ENCODE data around the gene IGFL2. TPM values are rescaled to one million over a fixed set of nuclear protein-coding genes. Genes with fewer than 3 reads are reported as not detected.
"Not testable (repeated sequence)": the region's sequence is repeated elsewhere in the genome, so short reads cannot be mapped to it uniquely, and the experiment has no call there.

Gene IGFL2
- total and polyA plus RNA-seq, 2 of the 4 experiments (the other 2 are of a cell fraction) = not detected

DNA sequence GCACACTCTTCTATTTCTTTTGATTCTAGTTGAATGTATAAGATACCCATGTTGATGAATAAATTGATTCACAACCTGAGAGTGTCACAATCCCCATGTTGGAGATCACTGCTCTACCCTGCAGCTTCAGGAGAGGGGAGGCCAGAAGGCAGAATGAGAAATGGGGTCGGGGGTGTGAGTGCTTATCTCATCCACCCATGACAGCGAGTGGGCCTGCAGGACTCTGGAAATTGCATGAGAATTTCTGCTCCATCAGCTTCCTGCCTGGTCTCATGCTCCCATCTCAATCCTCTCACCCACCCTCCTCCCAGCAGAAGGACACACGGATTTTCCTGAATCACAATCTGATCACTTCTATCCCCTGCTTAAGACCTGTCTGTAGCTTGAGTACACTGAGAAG, 58.6 kb downstream of the IGFL2 start:
- CTCF ChIA-PET = no interaction called here
- dilution Hi-C loops (cut with HindIII; ENCODE audit: low sequenced_read_pairs, unreplicated experiment) = no loop called here
- no TSS peak for BruUV-seq (replicated peaks)

DNA sequence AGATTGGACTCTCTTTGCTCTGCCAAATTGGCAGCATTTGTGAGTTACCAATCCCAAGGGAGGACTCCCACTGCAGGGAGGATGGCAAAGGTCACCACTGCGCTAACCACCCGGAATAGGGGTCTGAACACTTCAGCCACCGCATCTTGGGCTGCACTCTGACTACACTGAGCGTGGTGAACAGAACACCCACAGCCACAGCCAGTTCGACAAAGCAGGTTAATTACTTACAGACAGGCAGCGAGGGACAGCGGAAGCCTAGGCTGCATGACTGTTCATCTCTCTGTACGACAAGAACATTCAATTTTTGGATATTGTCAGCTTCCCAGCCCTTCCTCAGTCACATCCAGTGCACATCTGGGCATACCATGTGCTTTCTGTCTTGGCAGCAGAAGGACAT, 59.8 kb downstream of the IGFL2 start:
- in situ Hi-C loops (cut with MboI; ENCODE audit: low sequenced_read_pairs) = not testable (repeated sequence)

More for the DNA sequence above, 58.6 kb downstream of the IGFL2 start:
- no peak overlapping the region for H2AFZ ChIP-seq (replicated peaks; ENCODE audit: low read length, poor library complexity)
- H3K9me1 ChIP-seq (ENCODE audit: insufficient read depth, low read length) = no peaks in the 10 kb centered on the region
- H2BK15ac ChIP-seq (ENCODE audit: low read depth, low read length) = no peak overlapping the region
- H3K4ac ChIP-seq (ENCODE audit: low read depth, low read length) = no peak overlapping the region
- TF ChIP-seq FOS (IDR thresholded peaks at IDR 0.05; ENCODE audit: low read depth, low read length) (no peak), MAZ (IDR thresholded peaks at IDR 0.05; ENCODE audit: borderline replicate concordance, low read depth, low read length) (no peak), CHD1 (IDR thresholded peaks at IDR 0.05; ENCODE audit: low read depth, low read length) (no peak), RCOR1 (IDR thresholded peaks at IDR 0.05; ENCODE audit: insufficient replicate concordance, low read length) (no peak), RAD21 (IDR thresholded peaks at IDR 0.05; ENCODE audit: low read length) (no peak), MAFK (IDR thresholded peaks at IDR 0.05; ENCODE audit: low read depth, low read length) (no peak), BHLHE40 (IDR thresholded peaks at IDR 0.05; ENCODE audit: low read depth, low read length) (no peak), MXI1 (IDR thresholded peaks at IDR 0.05; ENCODE audit: borderline replicate concordance, low read depth, low read length) (no peak), POLR2A (IDR thresholded peaks at IDR 0.05; ENCODE audit: low read depth, low read length) (no peak), RFX5 (IDR thresholded peaks at IDR 0.05; ENCODE audit: low read depth, low read length) (no peak), CEBPB (IDR thresholded peaks at IDR 0.05; ENCODE audit: low read depth, low read length) (no peak)
- TF ChIP-seq, protein P1, sequence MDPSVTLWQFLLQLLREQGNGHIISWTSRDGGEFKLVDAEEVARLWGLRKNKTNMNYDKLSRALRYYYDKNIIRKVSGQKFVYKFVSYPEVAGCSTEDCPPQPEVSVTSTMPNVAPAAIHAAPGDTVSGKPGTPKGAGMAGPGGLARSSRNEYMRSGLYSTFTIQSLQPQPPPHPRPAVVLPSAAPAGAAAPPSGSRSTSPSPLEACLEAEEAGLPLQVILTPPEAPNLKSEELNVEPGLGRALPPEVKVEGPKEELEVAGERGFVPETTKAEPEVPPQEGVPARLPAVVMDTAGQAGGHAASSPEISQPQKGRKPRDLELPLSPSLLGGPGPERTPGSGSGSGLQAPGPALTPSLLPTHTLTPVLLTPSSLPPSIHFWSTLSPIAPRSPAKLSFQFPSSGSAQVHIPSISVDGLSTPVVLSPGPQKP (IDR thresholded peaks at IDR 0.05; ENCODE audit: borderline replicate concordance, low read depth, low read length) = no peak
- TF ChIP-seq, protein P2, sequence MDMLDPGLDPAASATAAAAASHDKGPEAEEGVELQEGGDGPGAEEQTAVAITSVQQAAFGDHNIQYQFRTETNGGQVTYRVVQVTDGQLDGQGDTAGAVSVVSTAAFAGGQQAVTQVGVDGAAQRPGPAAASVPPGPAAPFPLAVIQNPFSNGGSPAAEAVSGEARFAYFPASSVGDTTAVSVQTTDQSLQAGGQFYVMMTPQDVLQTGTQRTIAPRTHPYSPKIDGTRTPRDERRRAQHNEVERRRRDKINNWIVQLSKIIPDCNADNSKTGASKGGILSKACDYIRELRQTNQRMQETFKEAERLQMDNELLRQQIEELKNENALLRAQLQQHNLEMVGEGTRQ (IDR thresholded peaks at IDR 0.05; ENCODE audit: low read depth, low read length) = no peak
- H3K18ac ChIP-seq (ENCODE audit: low read depth, low read length) = no peak overlapping the region
- no peak overlapping the region for H2AK5ac ChIP-seq (ENCODE audit: low read depth, low read length)
- H4K5ac ChIP-seq (ENCODE audit: low read depth, low read length) = no peak overlapping the region
- no peak overlapping the region for H2BK20ac ChIP-seq (ENCODE audit: low read depth, low read length)
- no peaks in the 10 kb centered on the region for H3K36me3 ChIP-seq (ENCODE audit: control insufficient read depth, insufficient read depth, low read length)
- H3K4me3 ChIP-seq (ENCODE audit: insufficient read depth, low read depth, low read length) = no peak overlapping the region
- no peak overlapping the region for H4K91ac ChIP-seq (ENCODE audit: insufficient read depth, low read depth, low read length)
- no peak overlapping the region for H3K23ac ChIP-seq (ENCODE audit: low read depth, low read length)
- intact Hi-C loops (cut with micrococcal nuclease) = no loop called here
- H3K14ac ChIP-seq (replicated peaks; ENCODE audit: low read depth, low read length) = no peak overlapping the region
- no peaks in the 10 kb centered on the region for H3K4me1 ChIP-seq (ENCODE audit: control insufficient read depth, insufficient read depth, low read length)
- no CpG with 5 or more reads among the region's 3 CpGs for WGBS, 2 experiments (ENCODE audit: extremely low coverage in 2 of 2, insufficient read length in 1 of 2)
- no peaks in the 10 kb centered on the region for H4K20me1 ChIP-seq (ENCODE audit: insufficient read depth, low read length)
- POLR2A ChIA-PET (ENCODE audit: unreplicated experiment) = no interaction called here
- no peak overlapping the region for H3K9ac ChIP-seq (ENCODE audit: low read depth, low read length)
- no peak overlapping the region for H3K4me2 ChIP-seq (ENCODE audit: low read depth, low read length)
- H4K8ac ChIP-seq (ENCODE audit: low read depth in 2 of 2, low read length in 2 of 2) = no peak overlapping the region
- H3K27me3 ChIP-seq (ENCODE audit: control insufficient read depth, insufficient read depth, low read length) = peaks cover 45% of the 10 kb centered on the region
- H3K56ac ChIP-seq (ENCODE audit: extremely low read depth, insufficient read depth, low read length) = no peak overlapping the region
- no peak overlapping the region for H2BK120ac ChIP-seq (ENCODE audit: low read depth, low read length)
- H3K27ac ChIP-seq (ENCODE audit: insufficient read depth, low read length) = no peak overlapping the region
- in situ Hi-C loops (cut with MboI; ENCODE audit: low sequenced_read_pairs) = no loop called here
- DNase-seq (no peak), ATAC-seq (ENCODE audit: low read depth) (no peak)
- H2AK9ac ChIP-seq (replicated peaks; ENCODE audit: low read depth, low read length, poor library complexity) = no peak overlapping the region
- 0 out of 2 replicates have a peak, but pooled peaks cover 2% of the 10 kb centered on the region for H3K9me3 ChIP-seq (ENCODE audit: control insufficient read depth, insufficient read depth, low read length)
- H3K79me1 ChIP-seq (ENCODE audit: low read depth in 1 of 2, low read length in 2 of 2) = no peaks in the 10 kb centered on the region
- H2BK5ac ChIP-seq (ENCODE audit: low read depth, low read length, poor library complexity, severe bottlenecking) = no peak overlapping the region

More for the DNA sequence above, 59.8 kb downstream of the IGFL2 start:
- POLR2A ChIA-PET (ENCODE audit: unreplicated experiment); H3K79me1 ChIP-seq (ENCODE audit: low read depth in 1 of 2, low read length in 2 of 2); H2BK15ac ChIP-seq (ENCODE audit: low read depth, low read length); H3K4me2 ChIP-seq (ENCODE audit: low read depth, low read length); intact Hi-C loops (cut with micrococcal nuclease); H3K4me3 ChIP-seq (ENCODE audit: insufficient read depth, low read depth, low read length); H4K8ac ChIP-seq (ENCODE audit: low read depth in 2 of 2, low read length in 2 of 2); H3K9me1 ChIP-seq (ENCODE audit: insufficient read depth, low read length); BruUV-seq (replicated peaks); CTCF ChIA-PET; H4K91ac ChIP-seq (ENCODE audit: insufficient read depth, low read depth, low read length); H3K27ac ChIP-seq (ENCODE audit: insufficient read depth, low read length); DNase-seq; H3K4ac ChIP-seq (ENCODE audit: low read depth, low read length); ATAC-seq (ENCODE audit: low read depth); H3K23ac ChIP-seq (ENCODE audit: low read depth, low read length); H2BK120ac ChIP-seq (ENCODE audit: low read depth, low read length); H2BK20ac ChIP-seq (ENCODE audit: low read depth, low read length); H4K5ac ChIP-seq (ENCODE audit: low read depth, low read length); H2AFZ ChIP-seq (replicated peaks; ENCODE audit: low read length, poor library complexity); H2AK5ac ChIP-seq (ENCODE audit: low read depth, low read length); H3K36me3 ChIP-seq (ENCODE audit: control insufficient read depth, insufficient read depth, low read length); H3K18ac ChIP-seq (ENCODE audit: low read depth, low read length); H3K9ac ChIP-seq (ENCODE audit: low read depth, low read length); H2BK5ac ChIP-seq (ENCODE audit: low read depth, low read length, poor library complexity, severe bottlenecking); H3K56ac ChIP-seq (ENCODE audit: extremely low read depth, insufficient read depth, low read length); H4K20me1 ChIP-seq (ENCODE audit: insufficient read depth, low read length); H3K4me1 ChIP-seq (ENCODE audit: control insufficient read depth, insufficient read depth, low read length); H2AK9ac ChIP-seq (replicated peaks; ENCODE audit: low read depth, low read length, poor library complexity); H3K14ac ChIP-seq (replicated peaks; ENCODE audit: low read depth, low read length); H3K9me3 ChIP-seq (ENCODE audit: control insufficient read depth, insufficient read depth, low read length); dilution Hi-C loops (cut with HindIII; ENCODE audit: low sequenced_read_pairs, unreplicated experiment): not testable (repeated sequence)
- WGBS, 2 experiments (ENCODE audit: extremely low coverage in 2 of 2, insufficient read length in 1 of 2) = no CpG with 5 or more reads among the region's 8 CpGs
- H3K27me3 ChIP-seq (ENCODE audit: control insufficient read depth, insufficient read depth, low read length) = peaks cover 48% of the 10 kb centered on the region

Measured in IMR-90 (cell line).